Neural progenitor cell (in vitro differentiated cells): ENCODE data around the gene SETDB2.

Experiments
- EZH2phosphoT487 ChIP-seq: fragments of 200-600 bp; sonication (generic); IDR thresholded peaks from 2 replicates; pipeline ENCODE4 v1.6.1; 2017; ENCODE audit warnings: antibody characterized with exemption
- TF ChIP-seq, protein P1 (sequence below): fragments of 200-600 bp; sonication (generic); IDR thresholded peaks from 2 replicates; pipeline ENCODE4 v1.5.1; 2017; ENCODE audit warnings: antibody characterized with exemption, mild to moderate bottlenecking

DNA sequence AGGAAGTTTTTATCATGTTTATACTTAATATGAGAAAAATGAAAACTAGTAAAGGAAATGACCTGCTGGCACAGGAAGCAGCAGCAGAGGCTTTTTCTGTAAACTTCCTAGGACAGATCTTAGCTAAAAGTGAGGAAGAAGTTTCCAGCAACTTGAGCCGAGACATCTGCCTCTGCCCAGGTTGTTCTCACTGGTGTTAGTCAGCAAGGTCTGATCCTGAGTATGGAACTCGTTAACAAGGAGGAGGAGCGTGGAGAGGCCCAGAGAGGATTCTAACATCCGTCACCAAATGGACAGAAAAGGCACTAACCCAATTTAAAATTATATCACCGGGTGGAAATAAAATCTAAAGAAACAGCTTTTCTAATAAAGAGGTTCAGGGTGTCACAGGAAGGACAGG is 95.2 kb downstream of the SETDB2 start:
- TF ChIP-seq, protein P1, sequence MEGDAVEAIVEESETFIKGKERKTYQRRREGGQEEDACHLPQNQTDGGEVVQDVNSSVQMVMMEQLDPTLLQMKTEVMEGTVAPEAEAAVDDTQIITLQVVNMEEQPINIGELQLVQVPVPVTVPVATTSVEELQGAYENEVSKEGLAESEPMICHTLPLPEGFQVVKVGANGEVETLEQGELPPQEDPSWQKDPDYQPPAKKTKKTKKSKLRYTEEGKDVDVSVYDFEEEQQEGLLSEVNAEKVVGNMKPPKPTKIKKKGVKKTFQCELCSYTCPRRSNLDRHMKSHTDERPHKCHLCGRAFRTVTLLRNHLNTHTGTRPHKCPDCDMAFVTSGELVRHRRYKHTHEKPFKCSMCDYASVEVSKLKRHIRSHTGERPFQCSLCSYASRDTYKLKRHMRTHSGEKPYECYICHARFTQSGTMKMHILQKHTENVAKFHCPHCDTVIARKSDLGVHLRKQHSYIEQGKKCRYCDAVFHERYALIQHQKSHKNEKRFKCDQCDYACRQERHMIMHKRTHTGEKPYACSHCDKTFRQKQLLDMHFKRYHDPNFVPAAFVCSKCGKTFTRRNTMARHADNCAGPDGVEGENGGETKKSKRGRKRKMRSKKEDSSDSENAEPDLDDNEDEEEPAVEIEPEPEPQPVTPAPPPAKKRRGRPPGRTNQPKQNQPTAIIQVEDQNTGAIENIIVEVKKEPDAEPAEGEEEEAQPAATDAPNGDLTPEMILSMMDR: no peak
- no peak for TF ChIP-seq EZH2phosphoT487
